Activated CD4-positive, alpha-beta T cell treated with anti-CD3 and anti-CD28 coated beads, Interleukin-2, Interleukin-6, amounts not matched to agents 100 ng/mL and 50 ng/mL, durations not matched to agents 16 hours and 8 hours (primary cell): ENCODE measurements around the gene CLEC16A.
"Not testable (repeated sequence)": the region's sequence is repeated elsewhere in the genome, so short reads cannot be mapped to it uniquely, and the experiment has no call there.

Experiments used
- DNase-seq: peaks from one replicate; pipeline ENCODE4 v3.0.0-alpha.2; 2020

CLEC16A gene

GRCh38 chr16:10941127-10941933 is 3.0 kb upstream of the CLEC16A start:
- no peak for DNase-seq

- DNase-seq = not testable (repeated sequence)
These were observed 2.4 kb upstream of the CLEC16A start for GRCh38 chr16:10941935-10942351.

GRCh38 chr16:10942352-10943063 is 1.9 kb upstream of the CLEC16A start, which contains the start of gene DEXI:
DEXI (minus strand) TSS chr16:10942468; CDS start chr16:10942005, 463 bp downstream.
- DNase-seq = peak; percentile 96

GRCh38 chr16:10943064-10943353 is 1.4 kb upstream of the CLEC16A start:
- no peak for DNase-seq

GRCh38 chr16:10945065-10945787 is 862 bp downstream of the CLEC16A start:
- DNase-seq = no peak

GRCh38 chr16:10946308-10946707 is 1.9 kb downstream of the CLEC16A start:
- no peak for DNase-seq

- DNase-seq = no peak
These were observed 2.9 kb downstream of the CLEC16A start for GRCh38 chr16:10947211-10947787.

GRCh38 chr16:10949424-10949970 is 5.1 kb downstream of the CLEC16A start:
- peak; percentile 73 for DNase-seq

- no peak for DNase-seq
These were observed 6.0 kb downstream of the CLEC16A start for GRCh38 chr16:10950393-10950792.

- DNase-seq = no peak
These were observed 6.7 kb downstream of the CLEC16A start for GRCh38 chr16:10951026-10951425.

- DNase-seq = no peak
These were observed 10.5 kb downstream of the CLEC16A start for GRCh38 chr16:10954903-10955302.

GRCh38 chr16:10957771-10958482 is 13.6 kb downstream of the CLEC16A start:
- DNase-seq = peak; percentile 81

- no peak for DNase-seq
These were observed 14.8 kb downstream of the CLEC16A start for GRCh38 chr16:10959161-10959560.

- DNase-seq = peak; percentile 48
These were observed 16.9 kb downstream of the CLEC16A start for GRCh38 chr16:10961231-10961630.

GRCh38 chr16:10964039-10964890 is 19.9 kb downstream of the CLEC16A start:
- peak; percentile 93 for DNase-seq

- peak; percentile 92 for DNase-seq
These were observed 20.5 kb downstream of the CLEC16A start for GRCh38 chr16:10964891-10965326.

- peak; percentile 88 for DNase-seq
These were observed 21.2 kb downstream of the CLEC16A start for GRCh38 chr16:10965440-10966061.

- DNase-seq = no peak
These were observed 21.8 kb downstream of the CLEC16A start for GRCh38 chr16:10966129-10966528.

- DNase-seq = peak; percentile 74
These were observed 22.2 kb downstream of the CLEC16A start for GRCh38 chr16:10966559-10966958.

GRCh38 chr16:10967986-10968385 is 23.6 kb downstream of the CLEC16A start:
- DNase-seq = no peak

- DNase-seq = no peak
These were observed 24.1 kb downstream of the CLEC16A start for GRCh38 chr16:10968498-10968897.
